Activated T-helper 9 cell treated with anti-CD3 and anti-CD28 coated beads, Interleukin-2, amount 50 U/mL, for 16 hours (primary cell): ENCODE measurements around the gene CKS2.
"Not testable (repeated sequence)": the region's sequence is repeated elsewhere in the genome, so short reads cannot be mapped to it uniquely, and the experiment has no call there.

Experiments
- DNase-seq: peaks from one replicate; pipeline ENCODE4 v3.0.0-alpha.2; 2020; ENCODE audit warnings: low read depth

CKS2 gene

GRCh38 chr9:89310475-89311345 lies at the start of gene CKS2:
TSS of gene CKS2 (plus strand) at chr9:89311195. CDS start at chr9:89311293, 98 bp downstream.
- DNase-seq: peak; percentile 100

GRCh38 chr9:89273528-89274279 lies 37.3 kb upstream of the CKS2 start:
- no peak for DNase-seq

- DNase-seq: no peak
Measured at GRCh38 chr9:89274838-89275237, 36.2 kb upstream of the CKS2 start.

GRCh38 chr9:89276040-89276439 lies 35.0 kb upstream of the CKS2 start:
- not testable (repeated sequence) for DNase-seq

GRCh38 chr9:89277043-89277442 lies 34.0 kb upstream of the CKS2 start:
- DNase-seq: no peak

GRCh38 chr9:89277454-89277853 lies 33.5 kb upstream of the CKS2 start:
- DNase-seq: no peak

GRCh38 chr9:89278551-89278950 lies 32.4 kb upstream of the CKS2 start:
- DNase-seq: no peak

- DNase-seq: no peak
Measured at GRCh38 chr9:89278997-89279739, 31.8 kb upstream of the CKS2 start.

GRCh38 chr9:89281106-89281505 lies 29.9 kb upstream of the CKS2 start:
- no peak for DNase-seq

- DNase-seq: not testable (repeated sequence)
Measured at GRCh38 chr9:89282248-89282968, 28.6 kb upstream of the CKS2 start.

GRCh38 chr9:89284076-89284475 lies 26.9 kb upstream of the CKS2 start:
- no peak for DNase-seq

GRCh38 chr9:89291741-89292140 lies 19.3 kb upstream of the CKS2 start:
- DNase-seq: no peak

- DNase-seq: no peak
Measured at GRCh38 chr9:89293014-89293413, 18.0 kb upstream of the CKS2 start.

GRCh38 chr9:89295400-89295799 lies 15.6 kb upstream of the CKS2 start:
- no peak for DNase-seq

- DNase-seq: not testable (repeated sequence)
Measured at GRCh38 chr9:89301996-89302395, 9.0 kb upstream of the CKS2 start.

GRCh38 chr9:89304020-89304833 lies 6.8 kb upstream of the CKS2 start:
- DNase-seq: no peak

GRCh38 chr9:89304834-89305188 lies 6.2 kb upstream of the CKS2 start:
- DNase-seq: no peak

- DNase-seq: no peak
Measured at GRCh38 chr9:89305868-89306267, 5.1 kb upstream of the CKS2 start.

GRCh38 chr9:89309166-89309565 lies 1.8 kb upstream of the CKS2 start:
- DNase-seq: no peak

- no peak for DNase-seq
Measured at GRCh38 chr9:89309608-89310474, 1.2 kb upstream of the CKS2 start.
